Inferior parietal cortex (tissue), 1 donor: ENCODE data around the gene AUTS2.
A peak's percentile ranks its signal among the peaks of the same experiment; 100 is the strongest.
"Not testable (repeated sequence)": the region's sequence is repeated elsewhere in the genome, so short reads cannot be mapped to it uniquely, and the experiment has no call there.

ENCODE experiments used
- DNase-seq: peaks from one replicate; pipeline ENCODE4 v3.0.0-alpha.2; 2016; ENCODE audit errors: extremely low spot score

The AUTS2 gene

DNA sequence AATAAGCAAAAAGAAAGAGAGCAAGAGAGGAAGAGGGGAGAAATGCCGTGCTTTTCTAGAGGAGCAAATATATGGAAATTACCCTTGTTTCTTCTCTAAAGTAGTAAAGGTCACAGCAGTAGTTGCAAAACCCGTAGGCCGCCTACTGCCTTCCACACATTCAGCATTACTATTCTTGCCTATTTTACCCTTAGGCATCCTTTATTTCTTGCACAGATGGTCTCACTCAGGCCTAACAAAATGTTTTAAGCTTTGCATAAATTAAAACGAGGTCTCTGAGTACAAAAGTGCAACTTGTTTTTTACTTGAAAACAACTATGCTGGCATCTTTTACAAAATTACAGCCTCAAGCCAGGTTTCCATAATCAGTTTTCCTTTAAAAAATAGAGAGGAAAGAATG is 644.6 kb downstream of the AUTS2 start:
- DNase-seq, result no peak

DNA sequence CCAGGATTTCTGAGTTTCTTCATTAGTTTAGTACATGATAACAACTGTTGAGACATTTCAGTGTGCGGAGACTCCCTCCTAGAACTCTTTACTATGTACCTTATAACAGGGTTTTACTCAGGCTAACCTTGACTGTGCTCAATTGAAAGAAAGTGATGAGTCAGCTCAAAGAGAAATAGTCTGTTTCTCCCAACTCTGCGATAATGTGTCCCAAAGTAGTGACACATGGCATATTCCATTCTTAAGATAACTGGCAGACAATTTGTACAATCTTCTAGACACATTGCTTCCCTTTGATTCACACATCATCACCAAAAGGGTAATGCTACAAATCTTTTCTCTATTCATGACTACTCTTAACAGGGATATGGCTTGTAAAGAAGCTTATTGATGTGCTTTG is 645.2 kb downstream of the AUTS2 start:
- DNase-seq, result no peak

DNA sequence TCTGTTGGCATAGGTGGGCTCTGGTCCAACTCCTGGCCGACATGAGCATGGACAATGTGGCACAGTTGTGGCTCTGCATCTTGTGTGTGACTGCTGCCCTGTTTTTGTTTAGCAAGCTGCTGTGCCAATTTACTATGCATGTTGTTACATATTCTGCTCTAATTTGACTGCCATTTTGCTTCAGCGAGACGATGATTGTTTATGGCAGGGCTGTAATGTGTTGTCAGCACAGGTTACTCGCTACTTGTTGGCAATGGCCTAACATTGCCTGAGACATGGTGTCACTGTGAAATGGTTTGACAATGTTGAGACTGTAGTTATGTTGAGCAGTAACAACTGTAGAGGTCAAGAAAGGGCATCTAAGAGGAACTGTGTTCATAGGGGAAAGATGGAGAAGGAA is 659.6 kb downstream of the AUTS2 start:
- DNase-seq, result no peak

DNA sequence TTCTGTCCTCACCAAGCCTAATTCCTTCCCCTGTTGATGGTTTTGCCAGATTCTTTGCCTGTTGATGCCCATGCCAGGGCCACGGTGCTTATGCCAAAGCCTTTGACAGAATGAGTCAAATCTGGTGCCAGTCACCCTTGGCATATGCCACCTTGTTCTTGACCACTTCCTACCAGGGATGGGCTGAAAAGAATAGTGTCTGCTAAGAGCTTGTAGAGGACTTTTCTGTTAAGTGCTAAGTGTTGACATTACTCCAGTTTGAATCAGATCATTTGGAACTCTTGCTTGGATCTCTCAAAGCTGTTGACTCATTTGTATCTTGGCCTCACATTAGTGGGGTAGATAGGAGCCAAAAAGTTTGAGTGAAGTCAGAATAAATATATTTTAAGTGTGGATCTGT is 661.2 kb downstream of the AUTS2 start:
- DNase-seq, result no peak

DNA sequence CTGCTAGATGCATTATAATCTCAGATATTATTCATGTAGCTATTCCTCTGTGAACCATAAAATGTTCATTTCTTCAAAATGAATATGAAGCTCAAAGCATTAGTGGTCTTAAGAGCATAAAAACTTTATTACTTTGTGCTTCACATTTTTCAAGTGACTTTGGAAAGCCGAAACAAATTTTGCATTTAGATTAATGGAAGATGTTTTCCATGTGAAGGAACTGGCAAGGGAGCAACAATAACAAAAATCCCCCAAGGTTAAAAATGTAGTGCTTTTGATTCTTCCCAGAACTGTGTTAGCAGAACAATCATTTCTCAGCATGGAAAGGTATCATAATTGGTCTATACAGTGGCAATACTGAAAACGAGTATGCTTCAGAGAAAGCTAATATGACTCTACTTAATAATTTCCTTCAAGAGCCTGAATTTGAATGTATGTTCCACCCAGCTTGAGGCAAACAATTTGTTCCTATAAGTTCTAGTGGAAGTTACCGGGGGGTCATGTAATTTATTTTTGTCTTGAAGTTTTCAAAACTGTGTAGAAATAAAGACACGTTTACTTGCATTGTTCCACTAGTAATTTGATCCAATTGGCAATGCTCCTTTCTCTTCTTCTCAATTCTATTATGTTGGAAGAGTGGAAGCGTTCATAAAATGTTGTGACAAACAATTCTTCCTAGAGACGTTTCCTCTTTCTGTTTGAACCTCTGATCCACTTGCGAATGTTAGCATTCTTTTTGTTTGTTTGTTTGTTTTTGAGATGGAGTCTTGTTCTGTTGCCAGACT is 665.4 kb downstream of the AUTS2 start:
- DNase-seq, result no peak

DNA sequence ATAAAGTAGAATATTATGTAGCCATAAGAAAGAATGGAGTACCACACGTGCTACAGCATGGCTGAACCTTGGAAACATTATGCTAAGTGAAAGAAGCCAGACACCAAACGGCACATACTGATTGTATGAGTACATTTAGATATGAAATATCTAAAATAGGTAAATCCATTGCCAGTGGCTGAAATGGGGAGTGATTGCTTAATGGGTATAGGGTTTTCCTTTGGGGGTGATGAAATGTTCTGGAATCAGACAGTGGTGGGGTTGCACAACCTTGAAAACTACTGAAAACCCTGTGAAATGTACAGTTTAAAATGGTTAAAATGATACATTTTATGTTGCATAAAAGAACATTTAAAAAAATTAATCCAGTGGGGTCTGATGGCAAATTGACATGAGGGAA is 667.9 kb downstream of the AUTS2 start:
- no peak for DNase-seq

DNA sequence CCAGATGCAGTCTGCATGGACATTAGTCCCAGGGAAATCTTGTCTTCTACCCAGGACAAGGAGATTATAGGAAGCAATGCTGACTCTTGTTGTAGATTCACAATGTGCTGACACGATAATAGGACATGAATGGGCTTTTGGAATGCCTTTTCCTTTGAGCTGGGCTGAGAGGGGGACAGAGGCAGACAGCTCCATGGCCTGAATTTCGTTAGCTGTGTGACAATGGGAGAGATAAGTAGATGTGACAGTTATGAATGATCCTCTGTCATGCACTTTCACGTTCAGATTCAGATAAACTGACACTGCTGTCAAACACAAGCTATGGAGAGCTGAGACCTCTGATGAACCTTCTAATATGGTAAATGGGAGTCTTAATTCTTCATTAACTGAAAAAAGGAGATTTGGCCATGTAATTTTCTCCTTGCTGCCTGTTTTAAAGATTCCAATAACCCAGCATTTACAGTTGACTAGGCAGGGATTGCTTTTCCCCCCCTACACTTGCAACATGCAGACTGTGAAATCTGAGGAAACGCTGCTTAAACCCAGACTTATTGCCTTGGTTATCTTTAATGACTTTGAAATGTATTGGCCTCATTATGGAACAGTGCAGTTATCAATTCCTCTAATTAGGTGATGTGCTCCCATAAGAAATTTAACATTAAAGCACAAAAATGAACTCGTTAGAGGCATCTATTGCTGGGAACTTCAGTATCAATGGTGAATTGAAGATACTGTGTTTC is 669.3 kb downstream of the AUTS2 start:
- DNase-seq, result no peak

DNA sequence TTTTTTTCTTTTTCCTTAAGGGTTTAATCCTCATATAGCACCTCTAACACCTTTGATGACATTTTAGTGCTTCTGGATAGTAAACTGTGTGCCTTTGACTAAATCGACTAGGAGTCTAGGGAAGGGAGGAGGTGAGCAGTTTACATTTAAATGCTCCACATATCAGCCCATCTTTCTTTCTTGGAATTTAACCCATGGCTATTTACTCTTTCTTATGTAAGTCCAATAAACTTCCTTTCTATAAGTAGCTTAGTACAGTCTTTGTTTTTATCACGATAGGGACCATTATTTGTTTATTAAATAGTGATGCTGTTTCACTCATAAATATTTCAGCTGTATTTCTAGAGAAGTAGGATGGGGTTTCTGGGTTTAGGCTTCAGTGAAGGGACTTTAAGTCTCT is 669.9 kb downstream of the AUTS2 start:
- DNase-seq, result no peak

DNA sequence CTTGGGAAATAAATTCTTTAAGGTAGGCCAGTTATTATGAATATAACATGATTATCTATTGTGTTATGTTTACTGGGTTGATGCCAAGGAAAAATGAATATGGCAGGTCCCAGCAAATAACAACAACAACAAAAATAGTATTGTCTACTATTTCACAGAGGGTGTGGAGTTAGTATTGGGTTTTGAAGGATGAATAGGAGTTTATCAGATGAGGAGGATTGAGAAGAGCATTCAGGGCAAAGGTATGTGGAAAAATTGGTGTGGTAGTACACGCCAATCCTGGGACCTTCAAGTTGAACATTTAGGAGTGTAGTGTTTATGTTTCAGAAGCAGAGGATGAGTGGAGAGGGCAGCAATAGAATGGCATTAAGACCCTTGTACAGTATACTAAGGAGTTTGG is 671.9 kb downstream of the AUTS2 start:
- no peak for DNase-seq

DNA sequence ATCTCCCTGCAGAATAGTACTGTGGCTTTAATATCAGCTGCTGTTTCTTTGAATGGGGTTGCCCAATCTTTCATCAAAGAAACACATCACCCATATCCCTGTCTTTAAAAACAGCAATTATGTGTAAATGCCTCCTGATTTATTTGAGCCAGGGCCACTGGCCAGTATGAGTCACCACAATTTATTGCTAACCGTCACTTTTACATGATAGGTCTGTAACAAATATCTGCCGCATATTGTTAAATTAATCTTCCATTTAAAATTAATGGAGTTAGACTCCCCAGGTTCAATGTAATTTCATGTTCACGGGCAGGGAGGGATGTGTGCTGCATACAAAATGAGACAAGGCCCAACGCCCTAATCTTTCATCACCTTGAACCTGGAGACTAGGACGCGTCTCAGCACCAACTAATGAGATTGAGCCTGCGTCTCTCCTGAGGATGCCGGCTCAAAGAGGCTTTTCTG is 673.4 kb downstream of the AUTS2 start:
- no peak for DNase-seq

DNA sequence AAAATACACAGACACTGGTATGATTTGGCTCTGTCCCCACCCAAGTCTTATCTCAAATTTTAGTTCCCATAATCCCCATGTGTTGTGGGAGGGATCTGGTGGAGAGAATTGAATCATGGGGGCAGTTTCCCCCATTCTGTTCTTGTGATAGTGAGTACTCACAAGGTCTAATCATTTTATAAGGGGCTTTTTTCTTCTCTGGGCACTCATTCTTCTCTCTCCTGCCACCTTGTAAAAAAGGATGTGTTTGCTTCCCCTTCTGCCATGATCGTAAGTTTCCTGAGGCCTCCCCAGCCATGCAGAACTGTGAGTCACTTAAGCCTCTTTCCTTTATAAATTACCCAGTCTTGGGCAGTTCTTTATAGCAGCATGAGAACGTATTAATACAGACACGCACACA is 677.3 kb downstream of the AUTS2 start:
- DNase-seq, result not testable (repeated sequence)

DNA sequence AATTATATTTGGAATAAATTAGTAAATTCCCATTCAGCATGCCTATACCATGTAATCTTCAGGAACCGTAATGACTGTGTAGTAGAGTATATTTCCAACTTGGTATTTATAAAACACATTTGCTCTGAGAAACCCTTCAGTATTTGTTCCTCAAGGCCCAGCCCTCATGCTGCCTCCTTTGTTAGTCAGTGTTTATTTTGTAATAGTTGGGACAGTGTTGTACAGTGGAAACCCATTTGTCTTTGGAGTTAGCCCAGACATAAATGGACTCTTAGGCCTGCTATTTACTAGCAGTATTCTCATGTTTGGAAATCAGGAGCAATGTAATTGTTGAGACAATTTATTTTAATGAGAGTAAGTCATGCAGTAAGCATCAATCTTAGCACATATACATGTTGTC is 686.9 kb downstream of the AUTS2 start:
- DNase-seq, result no peak

DNA sequence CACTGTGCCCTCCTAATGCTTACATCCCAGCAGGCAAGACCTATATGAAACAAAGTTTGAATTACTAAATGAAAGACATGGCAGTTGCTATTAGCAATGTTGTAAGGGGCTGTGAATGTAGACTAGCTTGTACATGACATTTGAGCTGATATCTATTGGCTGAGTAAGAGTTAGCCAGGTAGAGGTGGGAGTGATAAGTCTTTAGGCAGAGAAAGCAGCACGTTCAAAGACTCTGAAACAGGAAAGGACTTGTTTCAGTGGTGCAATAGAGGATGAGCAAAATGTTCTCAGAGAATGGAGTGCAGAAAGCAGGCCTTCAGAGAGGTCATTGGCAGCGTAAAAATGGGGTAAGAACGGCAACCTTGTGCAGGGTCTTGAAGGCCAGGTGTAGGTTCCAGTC is 687.6 kb downstream of the AUTS2 start:
- DNase-seq, result no peak

DNA sequence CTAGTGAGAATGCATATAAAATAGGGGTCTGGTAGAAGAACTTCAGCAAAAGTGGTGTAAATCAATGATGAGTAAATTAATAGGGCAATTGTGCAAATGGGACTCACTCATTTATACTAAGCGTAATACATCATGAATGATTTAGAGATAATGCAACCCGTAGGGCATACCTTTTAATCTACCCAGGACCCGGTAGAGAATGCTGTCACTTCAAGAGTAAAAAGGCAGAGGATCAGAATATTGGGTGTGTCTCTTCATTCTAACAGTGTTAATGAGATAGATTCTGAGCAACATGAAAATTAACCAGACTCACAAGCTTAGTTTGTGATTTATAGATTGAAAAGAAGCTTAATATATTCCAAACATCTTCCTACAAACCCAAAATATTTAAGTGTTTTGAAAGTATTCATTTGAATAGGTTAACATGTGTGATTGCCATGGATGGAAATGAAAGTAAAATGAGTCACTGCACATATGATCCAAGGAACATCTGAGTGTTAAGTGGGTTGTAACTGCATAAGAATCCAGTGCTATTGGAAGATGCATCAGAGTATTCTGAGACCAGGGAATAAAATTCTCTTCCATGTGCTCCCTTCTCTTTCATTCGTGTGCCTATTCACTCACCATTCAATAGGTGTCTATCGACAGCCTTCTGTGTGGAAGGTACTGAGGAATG is 690.6 kb downstream of the AUTS2 start:
- DNase-seq, result no peak

DNA sequence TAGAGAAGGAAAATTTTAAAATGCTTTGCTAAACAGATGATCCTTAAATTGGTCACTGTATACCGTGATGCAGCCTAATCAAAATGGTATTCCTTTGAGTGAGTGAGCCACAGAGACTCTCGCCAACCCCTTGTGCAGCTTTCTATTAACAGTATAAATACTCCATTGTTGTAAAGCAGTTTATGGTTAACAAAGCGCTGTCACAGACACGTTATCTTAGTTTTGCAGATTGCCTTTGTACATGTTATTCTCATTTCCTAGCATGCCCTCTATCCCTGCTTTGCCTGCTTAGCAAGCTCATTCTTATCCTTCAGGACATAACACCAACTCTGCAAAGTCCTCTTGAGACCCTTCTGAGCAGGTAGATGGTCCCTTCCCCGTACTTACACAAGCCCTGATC is 694.4 kb downstream of the AUTS2 start:
- DNase-seq, result no peak

DNA sequence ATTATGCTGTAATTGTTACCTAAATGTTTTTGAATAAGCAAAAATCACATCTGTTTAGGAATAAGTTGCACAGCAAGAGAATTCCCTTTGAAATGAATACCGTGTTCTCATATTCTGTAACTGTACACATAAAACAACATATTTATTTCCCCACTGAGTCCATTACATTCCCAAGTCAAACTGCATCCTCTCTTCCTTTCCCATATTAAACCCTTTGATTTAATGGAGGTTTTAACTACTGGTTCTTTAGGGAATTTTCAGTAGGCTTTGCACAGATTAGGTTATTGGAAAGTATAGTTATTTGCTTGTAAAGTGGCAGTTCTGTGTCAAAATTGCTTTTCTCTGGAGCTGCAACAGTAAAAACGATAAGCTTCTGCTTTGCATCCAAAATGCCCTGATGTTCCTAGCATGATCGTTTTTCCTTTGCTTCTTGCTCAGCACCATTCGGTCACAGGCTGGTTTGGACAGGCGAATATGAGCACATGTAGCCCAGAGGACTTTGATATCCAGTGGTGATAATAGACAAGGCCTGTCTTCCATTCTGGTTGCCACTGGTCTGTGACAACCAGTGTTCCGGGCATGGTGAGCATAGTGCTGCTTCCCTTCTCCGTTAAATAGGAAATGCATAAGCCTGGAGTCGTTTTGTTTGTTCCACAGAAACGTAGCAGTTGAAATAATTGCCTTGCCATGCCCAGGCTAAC is 696.1 kb downstream of the AUTS2 start:
- no peak for DNase-seq

DNA sequence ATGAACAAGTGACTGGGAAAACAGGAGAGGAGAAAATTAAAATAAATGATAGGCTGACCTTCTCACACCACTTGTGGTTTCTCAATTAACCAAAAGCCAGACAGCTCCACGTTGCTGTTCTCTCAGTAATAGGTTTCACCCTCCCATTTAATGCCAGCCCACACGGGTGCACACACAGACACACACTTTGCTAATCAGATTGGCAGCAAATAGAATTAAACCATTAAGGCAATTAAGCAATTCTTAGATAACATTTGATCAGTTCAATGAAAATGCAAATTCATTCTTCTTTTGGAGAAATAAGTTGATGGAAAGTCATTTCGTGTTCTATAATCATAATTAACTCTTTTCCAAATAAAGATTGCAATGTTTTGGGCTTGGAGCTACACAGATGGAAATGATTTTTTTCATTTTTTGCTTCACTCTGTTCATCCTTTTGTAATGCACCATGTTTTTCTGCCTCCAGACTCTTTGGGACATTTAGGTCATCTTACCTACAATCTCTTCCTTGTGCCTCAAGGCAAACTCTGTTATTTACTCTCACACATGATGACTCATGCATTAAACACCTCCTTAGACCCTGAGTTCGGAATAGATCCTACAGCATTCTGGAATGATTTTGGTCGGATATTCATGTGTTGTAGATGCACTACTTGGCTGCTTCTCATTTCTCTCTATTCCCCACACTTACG is 700.7 kb downstream of the AUTS2 start:
- DNase-seq, result peak; percentile 24

DNA sequence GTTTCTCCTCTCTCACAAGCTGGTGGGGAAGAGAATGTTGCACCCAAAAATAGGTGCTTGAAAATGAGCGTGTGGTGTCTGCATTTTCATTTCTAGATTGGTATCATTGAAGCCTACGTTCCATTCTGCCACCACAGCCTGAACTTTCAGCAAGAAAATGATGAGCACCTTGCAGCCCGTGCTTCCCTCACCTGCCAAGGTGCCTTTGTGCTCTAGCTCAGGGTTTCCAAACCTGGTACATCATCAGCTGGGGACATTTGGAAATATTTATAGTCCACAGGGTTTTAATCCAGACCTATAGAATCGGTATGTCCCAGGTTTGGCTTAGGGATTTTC is 701.2 kb downstream of the AUTS2 start:
- DNase-seq, result no peak

DNA sequence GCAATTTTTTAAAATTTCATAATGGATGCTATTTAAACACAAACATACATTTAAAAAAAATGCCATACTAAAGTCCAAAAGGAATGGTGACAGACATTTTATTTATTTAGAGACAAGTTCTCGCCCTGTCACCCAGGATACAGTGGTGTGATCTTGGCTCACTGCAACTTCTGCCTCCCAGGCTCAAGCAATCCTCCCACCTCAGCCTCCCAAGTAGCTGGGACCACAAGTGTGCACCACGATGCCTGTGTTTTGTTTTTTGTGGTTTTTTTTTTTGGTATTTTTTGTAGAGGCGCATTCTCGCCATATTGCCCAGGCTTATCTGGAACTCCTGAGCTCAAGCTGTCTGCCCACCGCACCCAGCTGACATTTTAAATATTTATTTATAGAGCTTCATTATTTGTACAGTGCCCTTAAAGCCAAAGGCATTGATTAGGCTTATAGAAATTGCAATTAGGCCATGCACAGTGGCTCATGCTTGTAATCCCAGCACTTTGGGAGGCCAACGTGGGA is 703.5 kb downstream of the AUTS2 start:
- DNase-seq, result no peak

DNA sequence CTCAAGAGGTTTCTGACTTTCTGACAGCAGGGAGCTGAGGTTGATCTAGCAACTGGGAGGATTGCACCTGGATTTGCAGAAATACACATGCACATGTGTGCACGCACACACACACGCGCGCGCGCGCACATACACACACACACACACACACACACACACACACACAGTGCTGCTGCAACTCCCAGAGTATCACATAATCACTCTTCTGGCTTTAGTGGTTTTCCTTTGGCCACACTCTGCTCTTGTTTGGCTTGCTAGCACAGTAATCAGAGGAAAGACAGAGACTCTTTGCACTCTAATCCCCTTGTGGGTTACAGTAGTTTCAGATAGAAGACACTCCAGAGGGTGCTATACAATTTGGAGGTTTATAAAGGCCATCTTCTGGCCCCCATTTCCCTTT is 705.0 kb downstream of the AUTS2 start:
- no peak for DNase-seq

DNA sequence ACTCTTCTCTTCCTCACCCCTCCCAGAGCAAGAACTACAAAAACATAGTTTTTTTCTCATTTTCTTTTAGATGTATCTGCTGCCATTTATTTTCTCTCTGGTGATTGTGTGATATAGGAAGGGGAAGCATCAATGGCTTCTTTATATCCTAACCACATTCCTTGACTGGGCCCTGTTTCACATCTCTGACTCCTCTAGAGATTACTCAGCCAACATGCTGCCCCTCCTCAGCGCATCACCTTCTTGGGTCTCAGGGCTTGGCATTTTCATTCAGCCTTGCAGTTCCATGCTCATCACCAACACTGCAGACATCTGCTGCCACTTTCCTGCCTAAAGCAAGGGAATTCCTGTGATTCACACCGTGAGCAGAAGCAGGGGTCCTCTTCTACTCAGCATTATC is 705.5 kb downstream of the AUTS2 start:
- no peak for DNase-seq

DNA sequence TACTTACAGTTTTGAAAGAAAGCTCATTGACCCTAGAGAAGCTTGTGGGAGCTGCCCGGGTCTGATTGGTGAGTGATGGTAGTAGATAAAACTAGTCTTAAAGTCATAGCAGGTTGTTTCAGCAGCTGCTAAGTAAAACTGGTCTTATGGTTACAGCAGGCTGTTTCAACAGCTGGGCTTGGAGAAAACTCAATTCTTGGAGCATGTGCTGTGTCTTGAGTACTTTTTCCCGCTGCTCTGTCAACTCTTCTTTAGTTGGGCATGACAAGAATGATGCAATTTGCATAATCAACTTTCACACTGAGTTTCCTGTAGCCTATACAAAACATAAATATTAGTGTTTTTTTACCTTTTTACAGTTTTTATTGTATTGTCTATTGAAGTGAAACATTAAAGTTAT is 707.9 kb downstream of the AUTS2 start:
- DNase-seq, result no peak
